Adrenal gland (tissue), 12 donors: ENCODE data around the gene PNPLA5. TPM values are rescaled to one million over a fixed set of nuclear protein-coding genes. Genes with fewer than 3 reads are reported as not detected.

Experiments
- DNase-seq, 7 donors: peaks; one replicate each; pipeline ENCODE4 v3.0.0-alpha.2; 2019 to 2020
- H3K27ac ChIP-seq, 5 donors: fragments of 200-600 bp; sonication (generic) in 4 of 5; 1 replicate in 3 of 5; 2 replicates in 2 of 5; pipeline versions ENCODE4 v1.5.1 to v1.8.0; 2016 to 2020; ENCODE audit warnings: mild to moderate bottlenecking in 1 of 5
- H3K27me3 ChIP-seq: fragments of 200-600 bp; 2 replicates; pipeline ENCODE4 v1.8.0; 2021
- H3K36me3 ChIP-seq, 2 donors: fragments of 200-600 bp; replicated peaks in 1 of 2; 1 replicate in 1 of 2; 2 replicates in 1 of 2; pipeline versions ENCODE4 v1.5.1 to v1.8.0; 2018 to 2022
- H3K4me1 ChIP-seq, 2 donors: fragments of 200-600 bp; replicated peaks in 1 of 2; 1 replicate in 1 of 2; 2 replicates in 1 of 2; pipeline versions ENCODE4 v1.5.1 to v1.8.0; 2018 to 2021
- H3K4me3 ChIP-seq, 4 donors: fragments of 200-600 bp; sonication (generic) in 3 of 4; one replicate each; pipeline ENCODE4 v1.5.1; 2016 to 2018
- H3K9me3 ChIP-seq, 3 donors: fragments of 200-600 bp; sonication (generic) in 1 of 3; replicated peaks in 1 of 3; 1 replicate in 2 of 3; 2 replicates in 1 of 3; pipeline versions ENCODE4 v1.5.1 to v1.8.0; 2016 to 2021
- POLR2A ChIP-seq, 2 donors: fragments of 450-650 bp; IDR thresholded peaks; one replicate each; pipeline ENCODE4 v1.6.1; 2017; ENCODE audit warnings: antibody characterized with exemption in 2 of 2, mild to moderate bottlenecking in 2 of 2, moderate library complexity in 1 of 2
- WGBS, 4 donors: extraction: QIAGEN DNeasy Blood & Tissue Kit in 2 of 4; methylation state at CpG; one replicate each; pipeline versions ENCODE4 v1.1.5 to v1.1.7; 2013 to 2017; 5-methylcytosine and 5-hydroxymethylcytosine counted together
- intact Hi-C, 2 donors: fragments of 100-400 bp; cut with DNase I; formaldehyde crosslinking; loops; one replicate each; pipeline versions ENCODE4 v1.14.1 to v1.15.0; 2022 to 2023
- polyA plus RNA-seq, 3 donors: library from polyadenylated mRNA; stranded (reverse); fragments of 200-250 nt in 2 of 3; fragments of 350-450 nt in 1 of 3; fragmentation: Illumina TruSeq in 1 of 3; extraction: RNeasy Lipid Tissue Mini Kit (QIAGEN cat#74804) in 1 of 3; gene quantifications; one replicate each; pipeline ENCODE4 v1.2.3, GENCODE V29; 2013 to 2014
- total RNA-seq, 9 donors: library from RNA; depleted of rRNA in 4 of 9; stranded (reverse); fragments of >200 nt in 4 of 9; fragments of 120-200 nt in 1 of 9; fragmentation: NEBNext Ultra II Directional in 1 of 9; extraction: Animal tissue kit (Norgen Biotek cat#: 25700) in 1 of 9; gene quantifications; one replicate each; pipeline versions ENCODE4 v1.1.0 to v1.2.4, GENCODE V29; 2013 to 2023
- TF ChIP-seq, protein P1 (sequence below), 6 experiments: fragments of 450-650 bp in 4 of 6; fragments of 200-600 bp in 2 of 6; sonication (generic) in 1 of 6; IDR thresholded peaks; 1 replicate in 5 of 6; 2 replicates in 1 of 6; pipeline versions ENCODE4 v1.5.1 to v1.8.0; 2016 to 2021; ENCODE audit warnings: antibody characterized with exemption in 6 of 6, mild to moderate bottlenecking in 2 of 6, moderate library complexity in 1 of 6
- donor health status: healthy with polysubstance abuse.
- donor health status: Bipolar disorder and iron deficiency.
- donor health status: DM: yes; HTN: yes; CAD: no.
- donor health status: DM: no; HTN: no; CAD: no.
- donor health status: DM: no; HTN: no; CAD: no.
- donor health status: DM: yes; HTN: yes; CAD: no.

Gene PNPLA5
- total and polyA plus RNA-seq, 12 donors, result not detected

GRCh38 chr22:43900206-43900605 is 8.4 kb upstream of the PNPLA5 start:
- H3K27me3 ChIP-seq, result peaks cover 5% of the 10 kb centered on the region
- TF ChIP-seq POLR2A (IDR thresholded peaks at IDR 0.05), result no peak
- TF ChIP-seq, protein P1, sequence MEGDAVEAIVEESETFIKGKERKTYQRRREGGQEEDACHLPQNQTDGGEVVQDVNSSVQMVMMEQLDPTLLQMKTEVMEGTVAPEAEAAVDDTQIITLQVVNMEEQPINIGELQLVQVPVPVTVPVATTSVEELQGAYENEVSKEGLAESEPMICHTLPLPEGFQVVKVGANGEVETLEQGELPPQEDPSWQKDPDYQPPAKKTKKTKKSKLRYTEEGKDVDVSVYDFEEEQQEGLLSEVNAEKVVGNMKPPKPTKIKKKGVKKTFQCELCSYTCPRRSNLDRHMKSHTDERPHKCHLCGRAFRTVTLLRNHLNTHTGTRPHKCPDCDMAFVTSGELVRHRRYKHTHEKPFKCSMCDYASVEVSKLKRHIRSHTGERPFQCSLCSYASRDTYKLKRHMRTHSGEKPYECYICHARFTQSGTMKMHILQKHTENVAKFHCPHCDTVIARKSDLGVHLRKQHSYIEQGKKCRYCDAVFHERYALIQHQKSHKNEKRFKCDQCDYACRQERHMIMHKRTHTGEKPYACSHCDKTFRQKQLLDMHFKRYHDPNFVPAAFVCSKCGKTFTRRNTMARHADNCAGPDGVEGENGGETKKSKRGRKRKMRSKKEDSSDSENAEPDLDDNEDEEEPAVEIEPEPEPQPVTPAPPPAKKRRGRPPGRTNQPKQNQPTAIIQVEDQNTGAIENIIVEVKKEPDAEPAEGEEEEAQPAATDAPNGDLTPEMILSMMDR (IDR thresholded peaks at IDR 0.05), result no peak
- intact Hi-C loops, result no loop called here
- no peak overlapping the region for H3K4me3 ChIP-seq
- no peaks in the 10 kb centered on the region for H3K4me1 ChIP-seq
- no peaks in the 10 kb centered on the region for H3K36me3 ChIP-seq
- H3K9me3 ChIP-seq, result no peaks in the 10 kb centered on the region
- 20 to 79% (median 67%) methylated on average over 1 to 7 of the region's 7 CpGs for WGBS, 4 donors
- H3K27ac ChIP-seq, result no peak overlapping the region
- no peak for DNase-seq

DNA sequence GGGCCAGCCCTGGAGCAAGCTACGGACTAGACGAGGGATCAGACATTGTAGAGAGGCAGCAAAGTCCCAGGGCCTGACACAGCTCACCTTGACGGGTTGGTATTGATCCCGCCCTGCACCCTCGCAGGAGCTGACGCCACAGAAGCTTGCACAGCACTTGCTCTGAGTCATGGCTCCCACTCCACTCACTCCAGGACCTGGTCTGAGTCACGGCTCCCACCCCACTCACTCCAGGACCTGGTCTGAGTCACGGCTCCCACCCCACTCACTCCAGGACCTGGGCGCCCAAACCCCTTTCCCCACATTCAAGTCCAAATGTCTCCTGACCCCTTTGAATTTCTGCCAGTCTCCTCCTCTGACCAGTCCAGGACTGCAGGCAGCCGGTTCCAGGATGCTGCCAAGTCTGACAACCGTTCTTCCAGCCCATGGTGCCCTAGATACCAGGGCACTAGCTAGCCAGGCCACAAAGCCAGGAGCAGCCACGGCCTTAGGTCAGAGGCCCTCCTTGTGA is 6.0 kb upstream of the PNPLA5 start:
- H3K4me3 ChIP-seq, result no peak overlapping the region
- H3K9me3 ChIP-seq, result no peaks in the 10 kb centered on the region
- H3K27me3 ChIP-seq, result peaks cover 9% of the 10 kb centered on the region
- H3K27ac ChIP-seq, result peak overlapping the region in 1 of 5 donors; percentile 10
- no peaks in the 10 kb centered on the region for H3K36me3 ChIP-seq
- no peaks in the 10 kb centered on the region for H3K4me1 ChIP-seq
- peak in 6 of 7 donors; percentile 45 to 80 (median 70) for DNase-seq
- TF ChIP-seq POLR2A (IDR thresholded peaks at IDR 0.05), result no peak
- TF ChIP-seq, protein P1 (IDR thresholded peaks at IDR 0.05), result no peak
- intact Hi-C loops, result no loop called here
- WGBS, 4 donors, result 36 to 38% (median 37%) methylated on average over 12 of the region's 12 CpGs

DNA sequence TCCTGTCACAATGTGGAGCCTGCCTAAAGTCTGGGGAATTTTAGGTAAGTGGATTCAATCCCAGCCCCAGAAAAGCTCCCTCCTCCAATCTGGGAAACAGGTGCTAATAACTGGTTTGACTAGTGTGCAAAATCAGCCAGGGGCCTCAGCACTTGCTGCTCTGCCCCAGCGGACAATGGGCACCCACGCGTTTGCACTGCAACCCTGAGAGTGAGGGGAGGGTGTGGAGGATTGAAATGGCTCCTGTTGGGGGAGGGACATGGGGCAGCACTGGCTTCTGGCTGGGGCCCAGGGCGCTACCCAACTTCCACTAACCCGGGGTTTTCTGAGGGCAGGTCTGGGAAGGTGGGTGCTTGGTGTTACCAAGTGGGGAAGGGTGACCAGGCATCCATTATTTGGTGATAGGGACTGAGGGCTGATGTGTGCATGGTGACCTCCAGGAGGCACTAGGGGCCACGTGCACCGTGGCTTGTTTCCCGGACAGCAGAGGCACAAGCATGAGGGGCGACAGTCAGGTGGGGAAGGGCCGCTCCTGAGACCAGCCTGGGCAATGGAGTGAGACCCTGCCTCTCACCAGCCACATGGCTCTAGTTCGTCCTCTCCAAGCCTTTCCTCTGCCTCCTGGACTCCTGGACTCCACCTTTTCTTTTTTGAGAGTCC is 4.3 kb upstream of the PNPLA5 start:
- no peak for DNase-seq
- Histone ChIP-seq H3K9me3 (no peaks in the 10 kb centered on the region), H3K4me3 (no peak overlapping the region), H3K27ac (no peak overlapping the region), H3K36me3 (no peaks in the 10 kb centered on the region), H3K27me3 (peaks cover 24% of the 10 kb centered on the region), H3K4me1 (no peaks in the 10 kb centered on the region)
- 45 to 57% (median 52%) methylated on average over 9 to 11 of the region's 11 CpGs for WGBS, 4 donors
- intact Hi-C loops, result no loop called here
- TF ChIP-seq, protein P1 (IDR thresholded peaks at IDR 0.05), result no peak
- TF ChIP-seq POLR2A (IDR thresholded peaks at IDR 0.05), result no peak

GRCh38 chr22:43894122-43894521 is 2.3 kb upstream of the PNPLA5 start:
- H3K4me1 ChIP-seq, result no peaks in the 10 kb centered on the region
- H3K9me3 ChIP-seq, result no peaks in the 10 kb centered on the region
- WGBS, 4 donors, result 62 to 100% (median 89%) methylated on average over 1 to 5 of the region's 5 CpGs
- DNase-seq, result no peak
- TF ChIP-seq, protein P1 (IDR thresholded peaks at IDR 0.05), result no peak
- no peak for TF ChIP-seq POLR2A (IDR thresholded peaks at IDR 0.05)
- H3K4me3 ChIP-seq, result no peak overlapping the region
- H3K27me3 ChIP-seq, result peaks cover 43% of the 10 kb centered on the region
- intact Hi-C loops, result no loop called here
- no peaks in the 10 kb centered on the region for H3K36me3 ChIP-seq
- no peak overlapping the region for H3K27ac ChIP-seq
